Activated T-cell treated with anti-CD3 and anti-CD28 coated beads for 48 hours (primary cell): ENCODE measurements around the gene KIAA1671.

Source experiments
- DNase-seq: peaks from one replicate; pipeline ENCODE4 v3.0.0-alpha.2; 2020; ENCODE audit warnings: low read depth

KIAA1671 gene

DNA sequence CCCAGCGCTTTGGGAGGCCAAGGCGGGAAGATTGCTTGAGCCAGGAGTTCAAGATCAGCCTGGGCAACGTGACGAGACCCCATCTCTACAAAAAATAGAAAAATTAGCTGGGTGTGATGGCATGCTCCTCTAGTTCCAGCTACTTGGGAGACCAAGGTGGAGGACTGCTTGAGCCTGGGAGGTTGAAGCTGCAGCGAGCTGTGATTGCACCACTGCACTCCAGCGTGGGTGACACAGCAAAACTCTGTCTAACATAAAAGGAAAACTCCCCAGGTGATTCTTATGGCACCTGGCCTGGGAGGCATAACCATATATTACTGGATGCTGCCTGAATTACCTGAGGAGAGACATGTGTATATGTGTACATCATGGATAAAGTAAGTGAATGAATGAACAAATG is 29.1 kb downstream of the KIAA1671 start:
- DNase-seq: no peak

DNA sequence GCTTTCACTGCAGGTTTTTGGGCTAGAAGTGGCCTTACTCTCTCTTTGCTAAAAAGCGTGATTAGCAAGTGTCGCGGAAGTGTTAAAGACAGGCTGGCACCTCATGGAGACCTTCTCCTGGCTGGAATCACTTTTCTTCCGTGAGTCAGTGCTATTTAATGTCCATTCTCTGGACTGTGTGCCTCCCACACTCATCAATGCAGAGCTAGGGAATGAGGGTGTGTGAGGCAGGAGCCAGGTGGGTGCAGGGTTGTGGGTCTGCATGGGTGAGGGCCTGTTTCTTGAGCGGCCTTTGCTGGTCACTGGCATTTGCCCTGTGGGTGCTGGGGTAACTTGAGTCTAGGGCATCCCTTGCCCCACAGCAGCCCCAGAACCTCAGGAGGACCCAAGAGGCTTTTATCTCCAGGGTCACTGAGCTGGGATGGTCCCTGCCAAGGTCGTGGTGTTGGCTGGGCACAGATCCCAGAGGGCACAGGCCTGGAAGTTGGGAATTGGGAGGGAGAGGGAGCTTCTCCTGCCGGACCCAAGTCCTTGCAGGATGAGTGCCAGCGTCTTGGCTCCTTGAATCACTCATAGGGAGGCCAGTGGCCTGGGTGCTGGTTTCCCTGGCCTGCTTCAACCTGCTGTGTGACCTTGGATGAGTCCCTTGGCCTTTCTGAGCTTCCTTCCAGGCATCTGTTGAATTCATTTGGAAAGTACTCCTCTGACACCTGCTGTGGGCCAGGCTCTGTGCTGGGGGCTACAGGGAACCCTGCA is 30.0 kb downstream of the KIAA1671 start:
- DNase-seq: no peak

DNA sequence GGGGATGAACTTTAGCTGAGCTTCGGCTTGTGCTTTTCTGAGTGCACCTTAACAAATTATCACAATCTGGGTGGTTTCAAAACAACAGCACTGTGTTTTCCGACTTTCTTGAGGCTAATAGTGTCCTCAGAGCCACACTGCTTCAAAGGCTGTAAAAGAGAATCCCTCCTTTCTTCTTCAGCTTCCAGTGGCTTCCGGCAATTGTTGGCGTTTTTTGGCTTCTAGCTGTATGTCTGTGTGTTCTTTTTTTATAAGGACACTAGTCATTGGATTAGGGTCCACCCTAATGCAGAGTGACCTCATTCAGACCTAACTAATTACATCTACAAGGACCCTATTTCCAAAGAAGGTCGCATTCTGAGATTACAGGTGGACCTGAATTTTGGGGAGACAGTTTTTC is 30.6 kb downstream of the KIAA1671 start:
- DNase-seq: no peak

GRCh38 chr22:24984122-24984521 is 31.6 kb downstream of the KIAA1671 start:
- DNase-seq: no peak

- no peak for DNase-seq
Observed at GRCh38 chr22:24985826-24986214, 33.3 kb downstream of the KIAA1671 start.

DNA sequence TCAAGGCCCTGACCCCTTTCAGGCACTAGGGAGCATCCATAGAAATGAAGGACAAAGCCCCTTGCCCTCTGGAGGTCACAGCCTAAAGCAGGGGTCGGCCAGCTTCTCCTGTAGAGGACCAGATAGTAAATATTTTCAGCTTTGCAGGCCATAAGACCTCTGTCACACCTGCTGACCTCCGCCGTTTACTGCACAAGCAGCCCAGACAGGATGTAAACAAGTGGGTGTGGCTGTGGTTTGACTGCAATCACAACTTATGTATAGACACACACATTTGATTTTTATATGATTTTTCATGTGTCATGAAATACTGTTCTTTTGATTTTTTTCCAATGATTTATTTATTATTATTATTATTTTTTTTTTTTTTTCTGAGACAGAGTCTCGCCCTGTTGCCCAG is 34.3 kb downstream of the KIAA1671 start:
- no peak for DNase-seq

DNA sequence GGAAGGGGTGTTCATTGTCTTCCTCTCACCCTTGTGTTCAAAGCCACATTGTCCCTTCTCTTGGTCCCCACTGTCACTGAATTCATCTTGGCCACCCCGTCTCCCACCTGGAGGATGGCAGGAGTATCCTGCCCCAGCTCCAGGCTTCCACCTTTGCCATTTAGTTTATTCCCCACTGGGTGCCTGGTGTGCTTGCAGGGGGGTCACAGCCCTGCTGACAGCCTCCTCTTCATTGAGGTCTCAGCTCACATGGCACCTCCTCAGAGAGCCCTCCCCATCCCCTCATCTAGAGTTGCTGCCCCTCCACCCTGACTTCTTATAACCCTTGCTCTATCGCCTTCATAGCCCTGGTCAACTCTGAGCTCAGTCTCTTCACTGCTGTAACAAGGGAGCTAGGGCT is 36.6 kb downstream of the KIAA1671 start:
- DNase-seq: no peak

GRCh38 chr22:24989541-24989951 is 37.0 kb downstream of the KIAA1671 start:
- DNase-seq: no peak

- DNase-seq: no peak
Observed at GRCh38 chr22:24990344-24990905, 37.9 kb downstream of the KIAA1671 start.

GRCh38 chr22:24992946-24993345 is 40.4 kb downstream of the KIAA1671 start:
- no peak for DNase-seq

GRCh38 chr22:24994070-24994763 is 41.7 kb downstream of the KIAA1671 start:
- DNase-seq: peak; percentile 29

GRCh38 chr22:24995649-24996180 is 43.2 kb downstream of the KIAA1671 start:
- no peak for DNase-seq

DNA sequence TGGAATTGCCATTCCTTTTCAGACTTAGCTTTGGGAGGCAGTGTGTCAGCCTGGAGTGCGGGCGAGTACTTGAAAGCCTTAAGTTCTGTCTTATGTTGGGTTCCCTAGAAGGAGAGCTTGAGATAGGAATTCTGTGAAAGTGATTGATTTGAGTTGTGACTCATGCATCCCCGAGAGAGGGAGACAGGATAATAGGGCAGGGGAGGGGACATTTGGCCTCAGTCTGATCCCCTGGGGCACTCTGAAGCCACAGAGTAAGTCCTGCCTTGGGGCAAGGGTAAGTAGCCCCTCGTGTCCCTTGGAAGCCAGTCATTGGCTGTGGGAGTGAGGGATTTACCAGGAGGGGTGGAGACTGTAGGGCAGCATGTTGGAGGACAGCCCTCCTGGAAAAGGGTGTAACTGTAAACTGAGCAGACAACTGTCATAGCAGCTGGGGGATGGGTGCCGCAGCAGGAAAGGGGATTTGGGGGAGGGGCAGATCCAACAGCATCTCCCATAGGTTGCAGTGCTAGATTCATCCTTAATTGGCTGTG is 44.0 kb downstream of the KIAA1671 start:
- DNase-seq: no peak

GRCh38 chr22:24997023-24997422 is 44.5 kb downstream of the KIAA1671 start:
- no peak for DNase-seq

GRCh38 chr22:25000686-25001085 is 48.2 kb downstream of the KIAA1671 start:
- no peak for DNase-seq

DNA sequence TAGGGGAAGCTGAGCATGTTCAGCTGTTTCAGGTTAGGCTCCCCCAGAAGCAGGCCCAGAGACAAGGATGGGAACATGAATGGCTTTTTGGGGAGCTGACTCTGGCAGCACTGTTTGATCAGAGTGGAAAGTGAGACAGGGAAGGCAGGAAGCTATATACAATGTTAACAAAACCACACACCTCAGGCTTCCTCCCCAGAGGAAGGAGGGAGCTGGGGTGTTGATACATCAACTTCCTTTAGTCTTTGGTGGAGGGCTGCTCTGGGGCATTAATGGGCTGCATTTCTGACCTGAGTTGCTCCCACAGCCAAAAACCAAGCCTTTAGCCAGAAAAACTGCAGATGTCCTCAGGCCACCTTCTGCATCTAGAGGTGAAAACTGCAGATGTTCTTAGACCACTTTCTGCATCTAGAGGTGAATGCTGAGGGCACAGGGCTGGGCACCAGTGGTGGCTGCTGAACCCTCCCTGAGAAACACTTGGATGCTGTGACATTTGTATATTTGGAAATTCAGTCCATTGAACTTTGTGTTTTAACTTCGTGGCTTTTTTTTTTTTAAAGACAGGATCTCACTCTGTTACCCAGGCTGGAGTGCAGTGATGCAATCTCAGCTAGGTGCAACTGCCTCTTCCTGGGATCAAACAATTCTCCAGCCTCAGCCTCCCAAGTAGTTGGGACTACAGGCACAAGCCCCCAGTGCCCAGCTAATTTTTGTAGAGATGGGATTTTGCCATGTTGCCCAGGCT is 49.9 kb downstream of the KIAA1671 start:
- DNase-seq: no peak

DNA sequence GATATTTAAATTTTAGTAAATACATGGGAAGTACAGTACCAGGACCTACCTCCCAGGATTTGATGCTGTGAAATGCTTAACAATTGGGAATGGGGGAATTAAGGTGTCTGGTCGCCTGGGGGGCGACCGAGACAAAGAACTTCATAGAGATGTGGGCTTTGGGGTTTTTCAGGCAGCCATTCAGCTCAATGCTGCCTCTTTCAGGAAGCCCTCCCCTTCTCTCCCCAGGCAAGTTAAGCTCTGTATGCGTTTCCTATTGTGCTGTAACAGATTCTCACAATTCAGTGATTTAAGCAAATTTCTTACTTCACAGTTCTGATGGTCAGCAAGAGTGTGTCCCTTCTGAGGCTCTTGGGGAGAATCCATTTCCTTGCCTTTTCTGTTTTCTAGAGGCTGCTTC is 53.8 kb downstream of the KIAA1671 start:
- no peak for DNase-seq

GRCh38 chr22:25007444-25008106 is 55.1 kb downstream of the KIAA1671 start:
- DNase-seq: no peak

- no peak for DNase-seq
Observed at GRCh38 chr22:25008666-25009065, 56.1 kb downstream of the KIAA1671 start.

- DNase-seq: no peak
Observed at GRCh38 chr22:25012741-25013143, 60.2 kb downstream of the KIAA1671 start.

- DNase-seq: no peak
Observed at GRCh38 chr22:25013607-25014006, 61.1 kb downstream of the KIAA1671 start.
